Lung (tissue), 12 donors: ENCODE results near the gene C3orf20. TPM values are rescaled to one million over a fixed set of nuclear protein-coding genes. Genes with fewer than 3 reads are reported as not detected.
A peak's percentile ranks its signal among the peaks of the same experiment; 100 is the strongest.

ENCODE experiments used
- ATAC-seq: fragments of 200-7000 bp; cut with Tn5 transposase; one replicate; pipeline ENCODE4 v1.9.1; 2020; ENCODE audit warnings: moderate number of reproducible peaks; ENCODE audit not compliant: insufficient read depth, low FRiP score
- DNase-seq, 3 donors: peaks; one replicate each; pipeline ENCODE4 v3.0.0-alpha.2; 2013 to 2017
- H3K27ac ChIP-seq, 2 donors: one replicate each; pipeline ENCODE4 v1.5.1; 2013; ENCODE audit warnings: mild to moderate bottlenecking in 2 of 2, moderate library complexity in 2 of 2, control low read depth in 1 of 2, inconsistent platforms in 1 of 2, low read depth in 1 of 2, low read length in 1 of 2
- H3K27me3 ChIP-seq, 3 donors: one replicate each; pipeline ENCODE4 v1.5.1; 2013; ENCODE audit warnings: low read length in 2 of 3; ENCODE audit not compliant: control insufficient read depth in 3 of 3, insufficient read depth in 3 of 3
- H3K36me3 ChIP-seq, 4 donors: one replicate each; pipeline ENCODE4 v1.5.1; 2013; ENCODE audit warnings: low read length in 4 of 4, mild to moderate bottlenecking in 1 of 4, moderate library complexity in 1 of 4; ENCODE audit not compliant: control insufficient read depth in 4 of 4, insufficient read depth in 4 of 4
- H3K4me1 ChIP-seq, 5 donors: one replicate each; pipeline ENCODE4 v1.5.1; 2013; ENCODE audit warnings: low read length in 5 of 5, mild to moderate bottlenecking in 2 of 5, moderate library complexity in 1 of 5; ENCODE audit not compliant: control insufficient read depth in 5 of 5, insufficient read depth in 5 of 5
- H3K4me3 ChIP-seq: one replicate; pipeline ENCODE4 v1.5.1; 2013; ENCODE audit warnings: mild to moderate bottlenecking, control low read depth, moderate library complexity
- H3K9ac ChIP-seq, 2 donors: one replicate each; pipeline ENCODE4 v1.5.1; 2013; ENCODE audit warnings: low read length in 2 of 2, control low read depth in 1 of 2; ENCODE audit not compliant: insufficient read depth in 1 of 2
- H3K9me3 ChIP-seq, 4 donors: one replicate each; pipeline ENCODE4 v1.5.1; 2013; ENCODE audit warnings: low read length in 3 of 4, mild to moderate bottlenecking in 1 of 4, moderate library complexity in 1 of 4; ENCODE audit not compliant: control insufficient read depth in 4 of 4, insufficient read depth in 3 of 4
- WGBS, 2 donors: extraction: QIAGEN DNeasy Blood & Tissue Kit; methylation state at CpG; one replicate each; pipeline ENCODE4 v1.1.7; 2013; 5-methylcytosine and 5-hydroxymethylcytosine counted together
- polyA plus RNA-seq, 2 donors: library from polyadenylated mRNA; stranded (reverse); fragments of 200-250 nt; gene quantifications; one replicate each; pipeline ENCODE4 v1.2.1, GENCODE V29; 2013
- total RNA-seq, 2 donors: library from RNA; depleted of rRNA in 1 of 2; stranded (reverse); fragments of >200 nt in 1 of 2; gene quantifications; one replicate each; pipeline ENCODE4 v1.2.1, GENCODE V29; 2014 to 2021
- TF ChIP-seq, protein P1 (sequence below): IDR thresholded peaks from 2 replicates; pipeline ENCODE4 v1.5.1; 2012; ENCODE audit warnings: mild to moderate bottlenecking; ENCODE audit errors: control extremely low read depth, extremely low read depth
- donor health status: control.
- donor health status: control.
- donor health status: Bipolar disorder and iron deficiency.
- donor health status: healthy.
- donor health status: DM: yes; HTN: yes; CAD: no.

Gene C3orf20
- total and polyA plus RNA-seq, 4 donors: 0.03 to 0.14 (median 0.12) TPM; not detected in 1

DNA sequence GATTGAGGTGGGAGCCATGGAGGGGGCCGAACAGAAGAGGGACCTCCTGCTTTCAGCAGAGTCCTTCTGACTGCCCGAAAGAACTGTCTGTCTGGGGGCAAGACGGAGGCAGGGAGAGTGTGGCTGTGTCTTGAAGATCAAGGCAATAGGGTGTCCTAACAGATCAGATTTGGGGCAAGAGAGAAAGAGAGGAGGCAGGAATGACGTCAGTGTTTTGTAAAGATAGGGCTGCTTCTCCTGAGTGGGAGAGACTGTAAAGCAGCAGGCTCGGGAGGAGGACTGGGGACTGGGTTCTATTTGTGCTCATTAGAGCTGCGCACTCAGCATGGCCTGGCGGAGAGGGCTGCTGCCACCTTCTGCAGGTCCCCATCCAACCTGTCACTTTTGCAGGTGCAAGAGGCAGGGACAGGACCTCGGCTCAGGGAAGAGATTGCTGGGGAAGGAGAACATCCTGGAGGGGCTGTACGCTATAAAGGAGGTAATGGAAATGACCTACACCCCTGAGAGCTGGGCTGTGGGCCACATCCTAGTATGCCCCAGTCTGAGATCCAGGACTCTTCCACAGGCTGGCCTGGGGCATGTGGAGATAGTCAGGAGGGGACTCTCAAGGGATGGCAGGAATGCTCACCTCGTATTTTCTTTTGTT is 114.8 kb downstream of the C3orf20 start:
- peak in 1 of 3 donors; percentile 3 for DNase-seq
- no peak overlapping the region for H3K9ac ChIP-seq
- no peak overlapping the region for H3K4me3 ChIP-seq
- H3K9me3 ChIP-seq: peaks cover 0 to 3% (median 1%) of the 10 kb centered on the region in 4 donors
- ATAC-seq: no peak
- no peaks in the 10 kb centered on the region for H3K27me3 ChIP-seq
- TF ChIP-seq, protein P1, sequence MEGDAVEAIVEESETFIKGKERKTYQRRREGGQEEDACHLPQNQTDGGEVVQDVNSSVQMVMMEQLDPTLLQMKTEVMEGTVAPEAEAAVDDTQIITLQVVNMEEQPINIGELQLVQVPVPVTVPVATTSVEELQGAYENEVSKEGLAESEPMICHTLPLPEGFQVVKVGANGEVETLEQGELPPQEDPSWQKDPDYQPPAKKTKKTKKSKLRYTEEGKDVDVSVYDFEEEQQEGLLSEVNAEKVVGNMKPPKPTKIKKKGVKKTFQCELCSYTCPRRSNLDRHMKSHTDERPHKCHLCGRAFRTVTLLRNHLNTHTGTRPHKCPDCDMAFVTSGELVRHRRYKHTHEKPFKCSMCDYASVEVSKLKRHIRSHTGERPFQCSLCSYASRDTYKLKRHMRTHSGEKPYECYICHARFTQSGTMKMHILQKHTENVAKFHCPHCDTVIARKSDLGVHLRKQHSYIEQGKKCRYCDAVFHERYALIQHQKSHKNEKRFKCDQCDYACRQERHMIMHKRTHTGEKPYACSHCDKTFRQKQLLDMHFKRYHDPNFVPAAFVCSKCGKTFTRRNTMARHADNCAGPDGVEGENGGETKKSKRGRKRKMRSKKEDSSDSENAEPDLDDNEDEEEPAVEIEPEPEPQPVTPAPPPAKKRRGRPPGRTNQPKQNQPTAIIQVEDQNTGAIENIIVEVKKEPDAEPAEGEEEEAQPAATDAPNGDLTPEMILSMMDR: no peak
- WGBS, 2 donors: 75 to 88% methylated on average over 10 of the region's 10 CpGs
- H3K36me3 ChIP-seq: no peaks in the 10 kb centered on the region
- no peak overlapping the region for H3K27ac ChIP-seq
- peaks cover 0 to 3% (median 0%) of the 10 kb centered on the region in 5 donors for H3K4me1 ChIP-seq

DNA sequence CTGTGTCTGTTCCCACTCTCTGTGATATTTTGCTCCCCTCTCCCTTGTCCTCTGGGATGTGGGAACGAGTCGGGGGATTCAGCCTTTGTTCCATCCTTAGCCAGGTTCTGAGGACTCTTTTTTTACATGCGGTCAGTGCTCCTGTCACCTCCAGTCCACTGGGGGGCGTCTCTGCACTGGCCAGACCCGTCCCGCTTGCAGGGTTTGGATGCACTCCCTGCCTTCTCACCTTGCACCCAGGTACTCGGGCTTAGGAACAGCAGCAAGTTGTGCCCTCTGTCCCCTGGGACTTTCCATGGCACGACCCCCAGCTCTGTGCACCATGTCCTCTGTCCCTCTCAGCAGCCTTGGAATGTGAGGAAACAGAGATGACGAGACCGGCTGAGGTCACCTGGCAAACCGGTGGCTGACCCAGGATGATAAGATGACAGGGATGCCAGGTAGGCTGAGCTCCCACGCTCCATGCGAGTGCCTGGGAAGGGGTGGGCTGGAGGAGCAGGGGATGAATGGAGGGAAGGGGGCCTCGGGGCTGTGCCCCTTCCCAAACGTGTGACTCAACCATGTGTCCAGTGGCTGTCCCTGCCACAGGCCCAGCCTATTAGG is 116.5 kb downstream of the C3orf20 start:
- peak; percentile 70 to 72 (median 72) for DNase-seq
- peaks cover 0 to 1% (median 0%) of the 10 kb centered on the region in 4 donors for H3K9me3 ChIP-seq
- H3K36me3 ChIP-seq: no peaks in the 10 kb centered on the region
- H3K27me3 ChIP-seq: no peaks in the 10 kb centered on the region
- H3K27ac ChIP-seq: no peak overlapping the region
- peaks cover 0 to 3% (median 0%) of the 10 kb centered on the region in 5 donors for H3K4me1 ChIP-seq
- peak; percentile 59 for ATAC-seq
- H3K4me3 ChIP-seq: no peak overlapping the region
- 26 to 40% methylated on average over 15 of the region's 15 CpGs for WGBS, 2 donors
- peak overlapping the region in 1 of 2 donors; percentile 26 for H3K9ac ChIP-seq
- TF ChIP-seq, protein P1: peak; percentile 67

DNA sequence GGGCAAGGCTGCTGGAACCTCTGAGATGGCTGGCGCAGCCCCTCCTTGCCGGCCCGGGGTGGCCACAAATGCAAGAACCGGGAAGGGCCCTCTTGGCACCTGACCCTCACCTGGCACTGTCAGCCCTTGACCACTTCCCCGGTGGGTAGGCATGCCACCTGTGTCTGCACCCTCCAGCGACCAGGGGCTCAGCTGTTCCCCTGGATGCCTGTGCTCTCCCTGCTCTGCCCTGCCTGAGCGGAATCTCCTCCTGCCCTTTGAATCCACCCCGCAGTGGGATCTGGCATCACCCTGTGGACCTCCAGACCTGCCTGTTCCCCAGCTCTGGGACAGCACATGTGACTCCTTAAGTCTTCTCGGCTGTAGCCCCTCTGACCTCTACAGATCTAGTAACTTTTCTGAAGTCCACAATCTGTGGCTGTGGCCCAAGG is 117.8 kb downstream of the C3orf20 start:
- ATAC-seq (no peak), DNase-seq (no peak)
- TF ChIP-seq, protein P1: no peak
- Histone ChIP-seq H3K27me3 (no peaks in the 10 kb centered on the region), H3K9me3 (peaks cover 0 to under 1% (median 0%) of the 10 kb centered on the region in 4 donors), H3K27ac (no peak overlapping the region), H3K36me3 (no peaks in the 10 kb centered on the region), H3K4me1 (peaks cover 0 to 3% (median 0%) of the 10 kb centered on the region in 5 donors), H3K4me3 (no peak overlapping the region), H3K9ac (no peak overlapping the region)
- WGBS, 2 donors: 86 to 89% methylated on average over 9 of the region's 9 CpGs
